ENCODE measurements around the gene FBLN1. TPM values are rescaled to one million over a fixed set of nuclear protein-coding genes. Genes with fewer than 3 reads are reported as not detected.

FBLN1 gene
- polyA plus RNA-seq, 1 of the 3 experiments (the other 2 are of a cell fraction) = 147 TPM

DNA sequence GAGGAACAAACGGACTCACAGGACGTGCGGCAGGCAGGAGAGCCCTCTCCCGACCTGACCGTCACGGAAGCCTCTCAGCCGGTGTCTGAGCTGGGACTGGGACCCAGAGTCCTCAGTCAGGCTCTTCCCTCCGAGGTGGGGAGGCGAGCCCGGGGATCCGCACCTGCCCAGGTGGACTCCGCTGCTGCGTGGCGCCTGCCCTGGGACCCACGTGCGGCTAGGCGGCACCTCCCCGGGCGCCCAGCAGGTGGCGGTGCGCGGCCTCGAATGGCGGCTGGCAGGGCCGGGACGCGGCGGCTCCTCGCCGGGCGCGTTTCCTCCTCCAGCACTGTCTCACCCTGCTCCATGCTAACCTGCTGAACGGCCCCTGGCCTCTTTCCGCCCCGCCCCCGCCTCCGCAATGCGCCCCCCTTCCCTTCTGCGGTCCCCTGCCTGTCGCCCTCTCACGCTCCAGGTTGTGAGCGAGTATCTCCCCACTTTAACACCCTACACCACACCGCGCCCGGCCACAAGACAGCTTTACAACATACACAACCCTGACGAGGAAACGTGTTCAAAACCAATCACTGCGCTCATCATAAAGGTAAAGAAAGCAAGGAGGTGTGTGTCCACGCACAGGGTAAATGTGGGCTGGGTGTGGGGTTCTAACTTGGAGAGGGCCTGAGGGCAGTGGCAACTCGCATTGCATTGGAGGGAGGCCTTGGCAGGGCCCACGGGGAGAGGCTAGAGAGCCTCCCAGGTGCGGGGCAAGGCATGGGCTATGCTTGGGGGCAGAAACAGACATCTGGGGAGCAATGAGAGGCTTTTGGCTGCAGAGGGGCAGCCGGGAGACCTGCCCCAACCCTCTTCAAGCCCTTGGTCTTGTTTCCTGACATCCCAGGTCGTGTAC lies 143.1 kb downstream of the FBLN1 start:
- DNase-seq = peak; percentile 94
- TF ChIP-seq, protein P1, sequence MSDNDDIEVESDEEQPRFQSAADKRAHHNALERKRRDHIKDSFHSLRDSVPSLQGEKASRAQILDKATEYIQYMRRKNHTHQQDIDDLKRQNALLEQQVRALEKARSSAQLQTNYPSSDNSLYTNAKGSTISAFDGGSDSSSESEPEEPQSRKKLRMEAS (IDR thresholded peaks at IDR 0.05; ENCODE audit: low read depth) = peak; percentile 59; the same call in 1 of the 2 replicates
- TF ChIP-seq FOSL2 (IDR thresholded peaks at IDR 0.05; ENCODE audit: borderline replicate concordance, low read depth) (no peak), EP300 (IDR thresholded peaks at IDR 0.05; ENCODE audit: borderline replicate concordance in 1 of 2, low read depth in 1 of 2, low read length in 1 of 2) (no peak), NRF1 (IDR thresholded peaks at IDR 0.05; ENCODE audit: low read depth, low read length) (0 out of 2 replicates have a peak, but pooled peaks have one; percentile 15), JUND (IDR thresholded peaks at IDR 0.05) (no peak), CHD2 (IDR thresholded peaks at IDR 0.05; ENCODE audit: low read length, partially characterized antibody) (no peak), FOXM1 (IDR thresholded peaks at IDR 0.05; ENCODE audit: low read depth) (no peak), SMC3 (IDR thresholded peaks at IDR 0.05; ENCODE audit: low read depth, low read length) (peak; percentile 98), MXI1 (IDR thresholded peaks at IDR 0.05; ENCODE audit: low read depth, low read length) (peak; percentile 46; the same call in 1 of the 2 replicates), RAD21 (IDR thresholded peaks at IDR 0.05; ENCODE audit: low read length) (peak; percentile 91), POLR2AphosphoS5 (IDR thresholded peaks at IDR 0.05; ENCODE audit: low read depth, low read length) (no peak), EZH2phosphoT487 (IDR thresholded peaks at IDR 0.05; ENCODE audit: borderline replicate concordance, low read depth) (no peak), RCOR1 (IDR thresholded peaks at IDR 0.05; ENCODE audit: low read length) (no peak), RXRA (IDR thresholded peaks at IDR 0.05; ENCODE audit: borderline replicate concordance, low read depth) (no peak), TEAD4 (IDR thresholded peaks at IDR 0.05; ENCODE audit: borderline replicate concordance, insufficient read depth) (no peak)
- TF ChIP-seq, protein P2, sequence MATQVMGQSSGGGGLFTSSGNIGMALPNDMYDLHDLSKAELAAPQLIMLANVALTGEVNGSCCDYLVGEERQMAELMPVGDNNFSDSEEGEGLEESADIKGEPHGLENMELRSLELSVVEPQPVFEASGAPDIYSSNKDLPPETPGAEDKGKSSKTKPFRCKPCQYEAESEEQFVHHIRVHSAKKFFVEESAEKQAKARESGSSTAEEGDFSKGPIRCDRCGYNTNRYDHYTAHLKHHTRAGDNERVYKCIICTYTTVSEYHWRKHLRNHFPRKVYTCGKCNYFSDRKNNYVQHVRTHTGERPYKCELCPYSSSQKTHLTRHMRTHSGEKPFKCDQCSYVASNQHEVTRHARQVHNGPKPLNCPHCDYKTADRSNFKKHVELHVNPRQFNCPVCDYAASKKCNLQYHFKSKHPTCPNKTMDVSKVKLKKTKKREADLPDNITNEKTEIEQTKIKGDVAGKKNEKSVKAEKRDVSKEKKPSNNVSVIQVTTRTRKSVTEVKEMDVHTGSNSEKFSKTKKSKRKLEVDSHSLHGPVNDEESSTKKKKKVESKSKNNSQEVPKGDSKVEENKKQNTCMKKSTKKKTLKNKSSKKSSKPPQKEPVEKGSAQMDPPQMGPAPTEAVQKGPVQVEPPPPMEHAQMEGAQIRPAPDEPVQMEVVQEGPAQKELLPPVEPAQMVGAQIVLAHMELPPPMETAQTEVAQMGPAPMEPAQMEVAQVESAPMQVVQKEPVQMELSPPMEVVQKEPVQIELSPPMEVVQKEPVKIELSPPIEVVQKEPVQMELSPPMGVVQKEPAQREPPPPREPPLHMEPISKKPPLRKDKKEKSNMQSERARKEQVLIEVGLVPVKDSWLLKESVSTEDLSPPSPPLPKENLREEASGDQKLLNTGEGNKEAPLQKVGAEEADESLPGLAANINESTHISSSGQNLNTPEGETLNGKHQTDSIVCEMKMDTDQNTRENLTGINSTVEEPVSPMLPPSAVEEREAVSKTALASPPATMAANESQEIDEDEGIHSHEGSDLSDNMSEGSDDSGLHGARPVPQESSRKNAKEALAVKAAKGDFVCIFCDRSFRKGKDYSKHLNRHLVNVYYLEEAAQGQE (IDR thresholded peaks at IDR 0.05; ENCODE audit: low read depth, low read length) = no peak
- TF ChIP-seq, protein P3, sequence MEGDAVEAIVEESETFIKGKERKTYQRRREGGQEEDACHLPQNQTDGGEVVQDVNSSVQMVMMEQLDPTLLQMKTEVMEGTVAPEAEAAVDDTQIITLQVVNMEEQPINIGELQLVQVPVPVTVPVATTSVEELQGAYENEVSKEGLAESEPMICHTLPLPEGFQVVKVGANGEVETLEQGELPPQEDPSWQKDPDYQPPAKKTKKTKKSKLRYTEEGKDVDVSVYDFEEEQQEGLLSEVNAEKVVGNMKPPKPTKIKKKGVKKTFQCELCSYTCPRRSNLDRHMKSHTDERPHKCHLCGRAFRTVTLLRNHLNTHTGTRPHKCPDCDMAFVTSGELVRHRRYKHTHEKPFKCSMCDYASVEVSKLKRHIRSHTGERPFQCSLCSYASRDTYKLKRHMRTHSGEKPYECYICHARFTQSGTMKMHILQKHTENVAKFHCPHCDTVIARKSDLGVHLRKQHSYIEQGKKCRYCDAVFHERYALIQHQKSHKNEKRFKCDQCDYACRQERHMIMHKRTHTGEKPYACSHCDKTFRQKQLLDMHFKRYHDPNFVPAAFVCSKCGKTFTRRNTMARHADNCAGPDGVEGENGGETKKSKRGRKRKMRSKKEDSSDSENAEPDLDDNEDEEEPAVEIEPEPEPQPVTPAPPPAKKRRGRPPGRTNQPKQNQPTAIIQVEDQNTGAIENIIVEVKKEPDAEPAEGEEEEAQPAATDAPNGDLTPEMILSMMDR (IDR thresholded peaks at IDR 0.05) = peak; percentile 81
- TF ChIP-seq, protein P4, sequence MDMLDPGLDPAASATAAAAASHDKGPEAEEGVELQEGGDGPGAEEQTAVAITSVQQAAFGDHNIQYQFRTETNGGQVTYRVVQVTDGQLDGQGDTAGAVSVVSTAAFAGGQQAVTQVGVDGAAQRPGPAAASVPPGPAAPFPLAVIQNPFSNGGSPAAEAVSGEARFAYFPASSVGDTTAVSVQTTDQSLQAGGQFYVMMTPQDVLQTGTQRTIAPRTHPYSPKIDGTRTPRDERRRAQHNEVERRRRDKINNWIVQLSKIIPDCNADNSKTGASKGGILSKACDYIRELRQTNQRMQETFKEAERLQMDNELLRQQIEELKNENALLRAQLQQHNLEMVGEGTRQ (IDR thresholded peaks at IDR 0.05; ENCODE audit: borderline replicate concordance, low read depth, low read length) = no peak
- no peaks in the 10 kb centered on the region for H3K79me2 ChIP-seq (ENCODE audit: insufficient read depth)
- WGBS (ENCODE audit: low lambda C conversion rate) = 74% methylated on average over 19 of the region's 54 CpGs
- POLR2A ChIA-PET = no interaction called here
- H3K27ac ChIP-seq (ENCODE audit: low read depth in 2 of 2, low read length in 1 of 2) = no peak overlapping the region
- no peaks in the 10 kb centered on the region; a peak in 1 of 4 replicates for H3K4me1 ChIP-seq (ENCODE audit: control insufficient read depth in 1 of 2, insufficient read depth in 2 of 2, low read depth in 1 of 2, low read length in 1 of 2)
- no peaks in the 10 kb centered on the region for H3K9me2 ChIP-seq
- no peak overlapping the region for H3K9ac ChIP-seq
- no peak overlapping the region for H2AFZ ChIP-seq (ENCODE audit: low read depth)
- H3K9me3 ChIP-seq = no peaks in the 10 kb centered on the region
- no peaks in the 10 kb centered on the region for H3K36me3 ChIP-seq (replicated peaks in 1 of 2; ENCODE audit: control insufficient read depth in 1 of 2, insufficient read depth in 2 of 2, low read length in 1 of 2)
- peak overlapping the region in 1 of 2 experiments; percentile 35; a peak in 2 of 4 replicates for H3K4me3 ChIP-seq (ENCODE audit: low read depth in 2 of 2, low read length in 1 of 2)
- H4K20me1 ChIP-seq (ENCODE audit: insufficient read depth) = no peaks in the 10 kb centered on the region
- H3K4me2 ChIP-seq = peak overlapping the region; percentile 33; the same call in 1 of the 2 replicates
- H3K27me3 ChIP-seq (ENCODE audit: insufficient read depth) = no peaks in the 10 kb centered on the region
- H3F3A ChIP-seq (replicated peaks; ENCODE audit: insufficient read depth) = peaks cover 7% of the 10 kb centered on the region
- CTCF ChIA-PET = interaction anchor here (0.5 to 7.2 kb wide), 41 partner anchors 9 to 352 kb away, joined by 3 to 97 read pairs (median 3); no protein-coding TSS in a partner anchor
